CD4-positive, alpha-beta T cell treated with Interleukin-10 for 1 hour (primary cell): ENCODE results near the gene MICAL3.

Experiments used
- DNase-seq: peaks from one replicate; pipeline ENCODE4 v3.0.0-alpha.2; 2020

Gene MICAL3

GRCh38 chr22:17787716-17788330 is 236.5 kb downstream of the MICAL3 start:
- DNase-seq: no peak

DNA sequence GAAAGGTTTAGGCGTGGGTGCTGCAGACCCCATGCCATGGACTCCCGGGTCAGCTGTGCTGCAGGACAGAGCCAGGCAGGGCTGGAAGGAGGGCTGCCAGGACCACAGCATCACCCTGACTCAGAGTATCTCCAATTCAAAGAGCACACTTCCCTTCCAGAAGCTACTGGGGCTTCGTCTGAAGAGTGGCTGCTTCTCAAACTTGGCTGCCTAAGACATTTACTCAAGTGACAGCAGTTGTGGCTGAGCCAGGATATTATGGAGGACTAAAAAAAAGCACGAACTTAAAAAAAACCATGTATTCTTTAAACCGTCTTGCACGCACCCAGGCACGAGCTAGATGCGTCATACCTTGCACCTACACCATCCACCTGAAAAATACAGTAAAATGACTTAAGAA is 237.1 kb downstream of the MICAL3 start:
- no peak for DNase-seq

GRCh38 chr22:17786435-17787161 is 237.8 kb downstream of the MICAL3 start:
- DNase-seq: no peak

- peak; percentile 77 for DNase-seq
Observed at GRCh38 chr22:17785185-17786184, 238.9 kb downstream of the MICAL3 start.

- no peak for DNase-seq
Observed at GRCh38 chr22:17784776-17785175, 239.6 kb downstream of the MICAL3 start.

DNA sequence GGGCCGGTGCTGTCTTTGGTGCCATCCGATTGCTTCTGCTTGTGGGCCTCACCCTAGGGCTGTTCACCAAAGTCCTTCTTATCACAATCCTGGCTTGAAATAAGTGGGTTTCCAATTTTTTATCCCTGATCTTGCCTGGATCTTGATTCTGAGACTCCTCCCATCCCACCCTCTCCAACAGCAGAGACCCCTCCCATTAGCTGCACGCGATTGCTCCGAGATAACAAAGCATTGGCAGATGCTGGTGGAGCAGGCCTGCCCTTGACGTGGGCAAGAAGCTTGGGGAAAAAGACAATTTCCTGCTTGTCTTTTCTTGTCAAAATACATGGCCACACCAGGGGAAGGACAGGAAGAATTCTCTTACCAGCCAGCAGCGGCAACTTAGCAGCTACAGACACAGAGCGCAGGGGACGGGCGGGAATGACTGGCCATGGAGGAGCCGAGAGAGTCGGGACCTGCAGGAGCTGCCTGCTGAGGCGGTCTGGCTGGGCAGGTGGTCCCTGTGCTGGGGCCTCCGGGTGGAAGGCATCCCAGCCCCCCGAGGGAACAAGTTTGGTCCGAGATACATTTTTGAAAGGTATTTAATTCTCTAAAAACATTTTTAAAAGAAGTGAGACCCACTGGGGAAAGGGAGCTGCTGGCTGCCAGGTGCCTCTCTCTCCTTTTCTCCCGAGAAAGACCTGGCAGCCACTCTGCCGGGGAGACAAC is 240.4 kb downstream of the MICAL3 start:
- DNase-seq: no peak

DNA sequence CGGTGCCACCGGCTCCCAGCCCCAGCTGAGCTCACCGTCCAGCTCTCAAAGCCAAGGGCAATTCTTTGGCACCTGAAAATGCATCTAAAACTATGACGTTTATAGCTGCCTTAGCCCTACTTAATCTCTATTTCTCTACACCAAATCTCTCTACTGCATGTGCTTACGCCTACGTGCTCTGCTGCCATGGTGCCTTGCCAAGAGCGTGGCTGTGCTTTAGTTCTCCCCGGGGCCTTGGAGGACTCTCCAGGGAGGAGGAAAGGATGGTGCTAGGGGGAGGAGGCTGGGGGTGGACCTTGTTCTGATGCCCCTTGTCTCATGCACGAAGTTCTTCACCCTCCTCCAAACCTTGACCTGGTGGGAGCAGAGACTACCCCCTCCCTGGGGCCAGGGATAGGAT is 241.0 kb downstream of the MICAL3 start:
- no peak for DNase-seq

DNA sequence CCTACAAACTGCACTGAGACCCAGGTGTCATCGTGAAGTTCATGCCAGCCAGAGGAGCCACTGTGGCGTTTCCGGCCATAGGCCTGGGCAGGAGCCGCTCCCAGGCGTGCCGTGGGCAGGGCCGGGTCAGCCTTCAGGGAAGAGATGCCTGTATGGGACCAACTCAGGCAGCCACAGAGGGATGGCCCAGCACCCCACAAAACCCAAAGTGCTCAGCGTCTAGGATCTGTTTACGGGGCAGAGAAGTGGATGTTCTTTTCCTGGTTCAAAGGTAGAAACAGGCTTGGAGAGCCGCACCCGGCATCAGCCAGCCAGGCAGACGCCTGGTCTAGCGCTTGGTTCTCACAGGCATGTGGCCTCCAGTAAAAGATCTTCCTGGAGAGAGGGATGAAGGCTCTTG is 241.7 kb downstream of the MICAL3 start:
- no peak for DNase-seq

DNA sequence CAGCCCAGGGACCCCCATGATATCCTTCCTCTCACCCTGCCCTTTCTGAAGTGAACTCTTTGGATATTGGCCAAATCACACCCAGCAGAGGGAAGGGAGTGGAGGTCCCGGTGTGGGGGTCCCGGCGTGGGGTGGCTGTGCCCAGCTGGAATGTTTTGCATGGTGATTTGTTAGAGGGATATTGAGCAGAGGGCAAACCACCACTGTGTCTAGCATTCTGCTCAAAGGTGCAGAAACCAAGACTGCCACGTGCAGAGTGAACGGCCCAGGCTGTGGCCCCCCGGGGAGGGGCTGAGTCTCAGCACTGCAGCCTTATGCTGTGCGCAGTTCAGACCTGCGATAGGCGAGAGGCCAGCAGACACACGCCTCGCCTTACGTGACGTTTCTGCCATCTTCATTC is 242.2 kb downstream of the MICAL3 start:
- no peak for DNase-seq

DNA sequence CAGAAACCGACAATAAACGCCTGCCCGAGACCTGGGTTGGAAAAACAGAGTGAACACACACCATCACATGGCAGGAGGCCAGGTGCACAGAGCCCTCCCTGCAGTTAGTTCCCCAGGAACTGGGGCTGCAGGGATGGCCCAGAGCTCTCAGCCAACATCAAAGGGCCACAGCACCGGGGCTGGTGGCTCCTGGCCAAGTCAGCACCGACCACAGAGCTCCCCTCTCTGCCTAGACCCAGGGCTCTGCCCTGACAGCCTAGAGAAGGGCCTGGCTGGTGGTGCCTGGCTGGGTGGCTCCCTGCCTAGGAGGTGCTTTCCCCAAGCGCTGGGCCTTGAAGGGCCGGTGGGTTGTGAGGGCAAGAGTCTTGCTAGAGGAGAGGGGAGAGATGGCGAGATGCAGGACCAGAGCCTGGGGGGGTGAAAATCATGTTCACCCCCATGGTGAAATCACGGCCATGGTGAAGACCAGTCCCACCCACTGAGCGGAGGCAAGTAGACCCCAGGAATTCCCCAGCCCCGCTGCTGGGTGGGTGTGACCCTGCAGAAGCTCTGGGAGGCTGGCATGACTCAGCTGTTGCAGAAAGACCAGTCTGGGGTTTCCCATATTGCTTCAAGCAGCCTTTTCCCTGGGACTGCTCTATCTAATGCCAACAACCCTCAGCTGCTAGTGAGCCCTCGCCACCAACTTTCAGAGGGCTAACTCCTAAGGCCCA is 242.9 kb downstream of the MICAL3 start:
- peak; percentile 56 for DNase-seq

- no peak for DNase-seq
Observed at GRCh38 chr22:17780741-17781318, 243.5 kb downstream of the MICAL3 start.

DNA sequence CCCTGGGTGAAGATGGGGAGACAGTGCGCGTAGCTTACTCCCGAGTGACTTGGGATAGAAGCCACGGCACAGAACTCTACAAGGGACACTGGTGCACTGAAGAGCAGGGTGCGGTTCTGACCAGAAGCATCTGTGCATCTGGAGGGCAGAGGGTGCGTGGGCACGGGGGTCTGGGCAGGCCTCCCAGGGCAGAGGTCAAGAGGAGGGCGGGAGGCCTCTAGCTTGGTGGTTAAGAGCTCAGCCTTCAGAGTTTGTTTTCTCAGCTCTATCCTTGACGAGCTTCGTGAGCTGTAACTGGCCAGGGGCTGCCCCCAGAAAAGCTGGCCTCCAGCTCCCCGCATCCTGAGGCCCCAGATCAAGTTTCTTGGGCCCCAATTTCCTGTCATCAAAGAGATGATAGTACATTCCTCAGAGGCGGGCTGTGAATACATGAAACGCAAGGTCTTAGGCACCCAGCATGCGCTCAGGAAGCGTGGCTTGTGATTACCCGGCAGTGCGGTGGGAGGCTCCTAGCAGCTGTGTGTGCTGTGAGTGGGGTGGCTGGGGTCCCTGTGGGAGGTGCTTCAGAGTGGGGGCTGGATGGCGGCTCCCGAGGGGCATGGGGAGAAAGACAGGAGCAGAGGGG is 244.1 kb downstream of the MICAL3 start:
- no peak for DNase-seq

DNA sequence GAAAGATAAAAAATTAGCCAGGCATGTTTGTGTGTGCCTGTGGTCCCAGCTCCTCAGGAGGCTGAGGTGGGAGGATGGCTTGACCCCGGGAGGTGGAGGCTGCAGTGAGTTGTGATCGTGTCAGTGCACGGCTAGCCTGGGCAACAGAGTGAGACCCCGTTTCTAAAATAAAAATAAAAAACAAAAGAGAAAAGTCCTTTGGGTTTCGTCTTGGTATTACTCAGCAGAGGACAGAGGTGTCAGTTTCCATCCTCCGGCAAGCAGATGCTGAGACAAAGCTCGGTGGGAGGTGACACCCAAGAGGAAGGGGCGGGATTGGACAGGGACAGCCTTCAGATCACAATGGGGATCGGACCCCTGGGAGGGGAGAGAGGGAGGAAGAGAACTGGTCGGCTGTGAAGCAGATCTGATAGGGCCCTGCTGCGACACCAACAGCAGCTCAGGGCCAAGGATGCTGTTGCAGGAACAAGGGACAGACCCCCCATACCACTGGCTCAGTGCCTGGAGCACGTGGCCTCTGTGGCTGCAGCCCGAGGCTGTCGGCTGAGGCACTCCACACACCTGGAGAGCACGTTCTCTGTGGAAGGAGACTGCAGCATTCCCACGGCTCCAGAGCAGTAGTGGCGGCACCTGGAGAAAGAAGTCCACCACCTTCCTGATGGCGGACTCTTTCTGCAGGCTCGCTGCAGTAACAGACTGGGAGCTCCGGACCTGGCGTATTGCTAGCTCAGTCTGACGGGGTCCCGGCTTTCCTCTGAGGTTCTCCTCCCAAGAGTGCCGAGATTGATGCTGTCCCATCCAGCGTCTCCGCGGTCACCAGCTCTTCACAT is 244.9 kb downstream of the MICAL3 start:
- no peak for DNase-seq

DNA sequence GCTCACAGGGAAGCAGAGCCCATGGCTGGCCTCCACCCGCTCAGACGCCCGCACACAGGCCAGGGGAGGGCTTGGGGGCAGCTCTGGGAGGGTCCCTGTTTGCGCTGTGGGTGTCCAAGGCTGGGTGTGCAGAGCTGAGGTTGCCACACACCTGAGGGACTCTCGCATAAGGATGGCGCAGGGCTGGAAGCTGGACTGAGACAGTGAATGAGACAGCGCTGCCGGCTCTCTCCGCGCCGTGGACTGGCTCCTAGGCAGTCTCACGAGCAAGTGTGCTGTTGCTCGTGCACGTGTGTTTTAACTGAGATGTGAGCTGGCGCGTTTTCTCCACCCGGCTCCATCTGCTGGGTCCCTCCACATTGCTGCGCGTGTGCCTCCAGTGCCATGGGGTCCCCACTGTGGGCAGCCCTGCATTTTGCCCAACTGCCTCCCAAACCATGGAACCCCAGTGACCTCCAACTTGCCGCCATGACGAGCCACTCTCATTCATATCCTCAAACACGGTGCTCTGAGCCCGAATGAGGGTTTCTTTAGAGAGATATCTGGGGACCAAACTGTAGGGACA is 245.9 kb downstream of the MICAL3 start:
- no peak for DNase-seq

DNA sequence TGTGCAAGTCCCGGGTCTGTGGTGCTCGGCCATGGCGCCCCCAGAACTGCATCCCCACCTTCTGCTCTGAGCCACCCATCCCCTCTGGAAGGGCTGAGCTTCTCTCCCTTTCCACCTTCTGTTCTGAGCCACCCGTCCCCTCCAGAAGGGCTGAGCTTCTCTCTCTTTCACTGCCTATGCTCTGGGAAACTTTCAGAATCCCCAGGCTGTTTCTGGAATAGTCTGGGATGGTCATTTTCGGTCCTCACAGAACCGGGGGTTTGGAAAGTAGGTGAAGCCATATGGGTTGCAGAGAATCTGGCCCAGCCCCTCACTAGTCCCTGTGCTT is 246.7 kb downstream of the MICAL3 start:
- no peak for DNase-seq

DNA sequence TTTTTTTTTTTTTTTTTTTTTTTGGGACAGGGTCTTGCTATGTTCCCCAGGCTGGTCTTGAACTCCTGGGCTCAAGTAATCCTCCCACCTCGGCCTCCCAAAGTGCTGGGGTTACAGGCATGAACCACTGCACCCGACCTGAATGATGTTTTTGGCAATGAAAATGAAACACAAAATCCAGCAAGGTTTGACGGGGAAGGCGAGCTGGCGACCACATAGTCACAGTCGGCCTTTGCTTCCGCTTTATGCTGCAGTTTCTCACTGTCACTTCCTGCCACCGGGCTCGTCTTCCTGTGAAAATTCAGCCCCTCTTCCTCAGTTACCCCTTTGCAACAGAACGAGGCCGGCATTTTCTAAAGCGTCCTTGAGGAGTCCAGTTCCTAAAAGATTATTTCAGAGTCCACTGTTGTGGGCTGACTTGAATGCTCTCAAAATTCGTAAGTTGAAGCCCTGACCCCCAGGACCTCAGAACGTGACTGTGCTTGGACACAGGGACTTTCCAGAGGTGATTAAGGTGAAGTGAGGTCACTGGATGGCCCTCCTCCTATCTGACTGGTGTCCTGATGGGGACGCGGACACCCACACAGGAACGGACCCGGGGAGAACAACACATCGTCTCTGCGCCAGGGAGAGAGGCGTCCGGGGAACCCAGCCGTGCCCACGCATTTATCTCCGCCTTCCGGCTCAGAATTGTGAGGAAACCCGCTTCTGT is 247.2 kb downstream of the MICAL3 start:
- peak; percentile 82 for DNase-seq

GRCh38 chr22:17775781-17776465 is 248.4 kb downstream of the MICAL3 start:
- peak; percentile 21 for DNase-seq

GRCh38 chr22:17774926-17775685 is 249.3 kb downstream of the MICAL3 start:
- DNase-seq: no peak
